HT-29 (cell line): ENCODE results near the gene NDUFB6. TPM values are rescaled to one million over a fixed set of nuclear protein-coding genes. Genes with fewer than 3 reads are reported as not detected.
"Not testable (repeated sequence)": the region's sequence is repeated elsewhere in the genome, so short reads cannot be mapped to it uniquely, and the experiment has no call there.

ENCODE experiments used
- DNase-seq: peaks from one replicate; pipeline ENCODE4 v3.0.0-alpha.2; 2015; ENCODE audit warnings: low spot score
- total RNA-seq: library from RNA; depleted of rRNA; stranded (reverse); fragments of >200 nt; shearing (Covaris generic); gene quantifications from 2 replicates; pipeline ENCODE4 v1.2.3, GENCODE V29; 2014; rRNA removed

The NDUFB6 gene
- total RNA-seq, 1 experiment from 2014 or later, result 37.8 TPM

GRCh38 chr9:32524558-32524891, 48.4 kb downstream of the NDUFB6 start:
- DNase-seq, result not testable (repeated sequence)

GRCh38 chr9:32523910-32524309, 49.0 kb downstream of the NDUFB6 start:
- DNase-seq, result no peak

DNA sequence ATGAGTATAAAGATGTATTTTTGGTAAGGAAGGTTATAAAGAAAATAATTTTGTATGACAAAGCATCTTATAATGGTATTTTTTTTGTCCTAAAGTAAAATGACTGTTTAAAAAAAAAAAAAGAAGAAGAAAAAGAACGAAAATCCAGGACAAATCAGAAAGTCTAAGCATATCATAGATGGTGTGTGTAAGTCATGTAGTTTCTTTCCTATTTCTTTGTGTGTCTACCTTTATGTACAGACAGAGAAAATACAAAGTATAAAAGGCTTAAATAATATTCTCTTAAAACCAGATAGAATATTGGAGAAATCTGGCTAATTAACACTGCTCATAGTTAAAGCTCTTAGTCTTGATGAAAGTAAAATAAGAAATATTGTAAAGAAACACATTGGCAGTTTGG, 54.7 kb downstream of the NDUFB6 start:
- no peak for DNase-seq

- no peak for DNase-seq
These were observed 56.7 kb downstream of the NDUFB6 start for GRCh38 chr9:32516241-32516640.

GRCh38 chr9:32508728-32509127, 64.2 kb downstream of the NDUFB6 start:
- DNase-seq, result no peak

DNA sequence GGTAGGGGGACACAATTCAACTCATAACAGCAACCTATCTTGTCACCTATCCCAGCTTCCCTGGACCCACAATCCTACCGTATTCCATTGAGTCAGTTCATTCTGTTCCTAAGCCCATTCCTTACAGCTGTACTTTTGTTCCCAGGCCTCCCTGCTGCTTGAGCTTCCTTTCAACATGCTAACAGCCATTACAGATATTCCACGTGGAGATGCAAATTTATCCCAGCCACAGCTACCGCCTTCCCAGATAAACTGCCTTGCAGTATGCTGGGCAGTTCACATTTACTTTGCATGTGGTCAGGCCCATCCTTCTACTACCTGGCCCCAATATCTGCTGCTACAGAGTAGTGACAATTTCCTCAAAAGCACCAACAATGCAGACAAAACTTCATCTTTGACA, 70.0 kb downstream of the NDUFB6 start:
- DNase-seq, result no peak

Other genes with a start within 250 kb of the NDUFB6 start
- 27.1 and 30.5 TPM in 2 replicates for gene ACO1, start 188.5 kb downstream of the NDUFB6 start, total RNA-seq
- 3.2 and 3.8 TPM in 2 replicates for gene RIGI, start 47.0 kb downstream of the NDUFB6 start, total RNA-seq
- gene SMIM27, start 20.8 kb downstream of the NDUFB6 start, total RNA-seq, result 1.9 and 3.3 TPM in 2 replicates
- 11.3 and 12.9 TPM in 2 replicates for gene TOPORS, start 20.6 kb downstream of the NDUFB6 start, total RNA-seq
- under 0.01 TPM in 1 of 2 replicates, not detected in the other for gene TAF1L, start 62.5 kb upstream of the NDUFB6 start, total RNA-seq
- gene TMEM215, start 210.4 kb upstream of the NDUFB6 start, total RNA-seq, result not detected in 2 replicates